Measurements from ENCODE around the gene PEX26.
"Not testable (repeated sequence)": the region's sequence is repeated elsewhere in the genome, so short reads cannot be mapped to it uniquely, and the experiment has no call there.

Gene PEX26

GRCh38 chr22:18123476-18124025, 45.8 kb downstream of the PEX26 start:
- not testable (repeated sequence) for DNase-seq

- DNase-seq: no peak
These were observed 48.8 kb downstream of the PEX26 start for GRCh38 chr22:18126606-18127005.

GRCh38 chr22:18130018-18130417, 52.2 kb downstream of the PEX26 start:
- DNase-seq: no peak

- no peak for DNase-seq
These were observed 53.1 kb downstream of the PEX26 start for GRCh38 chr22:18130699-18131429.

GRCh38 chr22:18133452-18133851, 55.7 kb downstream of the PEX26 start:
- DNase-seq: no peak

- DNase-seq: no peak
These were observed 59.0 kb downstream of the PEX26 start for GRCh38 chr22:18136563-18137320.

GRCh38 chr22:18141004-18141403, 63.2 kb downstream of the PEX26 start:
- DNase-seq: not testable (repeated sequence)

- DNase-seq: no peak
These were observed 66.3 kb downstream of the PEX26 start for GRCh38 chr22:18144105-18144504.

GRCh38 chr22:18145676-18146388, 68.0 kb downstream of the PEX26 start:
- no peak for DNase-seq

GRCh38 chr22:18146389-18146753, 68.6 kb downstream of the PEX26 start:
- no peak for DNase-seq

- no peak for DNase-seq
These were observed 70.0 kb downstream of the PEX26 start for GRCh38 chr22:18147791-18148190.

- DNase-seq: no peak
These were observed 70.6 kb downstream of the PEX26 start for GRCh38 chr22:18148293-18148965.

GRCh38 chr22:18152519-18152918, 74.7 kb downstream of the PEX26 start:
- DNase-seq: no peak

- DNase-seq: no peak
These were observed 77.1 kb downstream of the PEX26 start for GRCh38 chr22:18154821-18155390.

Data from activated CD4-positive, alpha-beta T cell treated with anti-CD3 and anti-CD28 coated beads, Interleukin-2, amount 50 U/mL, for 16 hours (primary cell).